GM21786 (cell line): ENCODE measurements around the gene TMEM89.

ENCODE experiments used
- ATAC-seq: cut with Tn5 transposase; IDR thresholded peaks from one replicate; pipeline ENCODE4 v1.9.1; 2021; ENCODE audit not compliant: unreplicated experiment

TMEM89 gene, protein sequence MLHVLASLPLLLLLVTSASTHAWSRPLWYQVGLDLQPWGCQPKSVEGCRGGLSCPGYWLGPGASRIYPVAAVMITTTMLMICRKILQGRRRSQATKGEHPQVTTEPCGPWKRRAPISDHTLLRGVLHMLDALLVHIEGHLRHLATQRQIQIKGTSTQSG

GRCh38 chr3:48621461-48621869 is at the start of gene TMEM89:
Gene TMEM89 (minus strand): TSS chr3:48621769. CDS start chr3:48621756, 13 bp downstream.
- no peak for ATAC-seq

GRCh38 chr3:48664929-48665328 is 43.4 kb upstream of the TMEM89 start:
- no peak for ATAC-seq

- no peak for ATAC-seq
These were observed 42.7 kb upstream of the TMEM89 start for GRCh38 chr3:48664313-48664644.

DNA sequence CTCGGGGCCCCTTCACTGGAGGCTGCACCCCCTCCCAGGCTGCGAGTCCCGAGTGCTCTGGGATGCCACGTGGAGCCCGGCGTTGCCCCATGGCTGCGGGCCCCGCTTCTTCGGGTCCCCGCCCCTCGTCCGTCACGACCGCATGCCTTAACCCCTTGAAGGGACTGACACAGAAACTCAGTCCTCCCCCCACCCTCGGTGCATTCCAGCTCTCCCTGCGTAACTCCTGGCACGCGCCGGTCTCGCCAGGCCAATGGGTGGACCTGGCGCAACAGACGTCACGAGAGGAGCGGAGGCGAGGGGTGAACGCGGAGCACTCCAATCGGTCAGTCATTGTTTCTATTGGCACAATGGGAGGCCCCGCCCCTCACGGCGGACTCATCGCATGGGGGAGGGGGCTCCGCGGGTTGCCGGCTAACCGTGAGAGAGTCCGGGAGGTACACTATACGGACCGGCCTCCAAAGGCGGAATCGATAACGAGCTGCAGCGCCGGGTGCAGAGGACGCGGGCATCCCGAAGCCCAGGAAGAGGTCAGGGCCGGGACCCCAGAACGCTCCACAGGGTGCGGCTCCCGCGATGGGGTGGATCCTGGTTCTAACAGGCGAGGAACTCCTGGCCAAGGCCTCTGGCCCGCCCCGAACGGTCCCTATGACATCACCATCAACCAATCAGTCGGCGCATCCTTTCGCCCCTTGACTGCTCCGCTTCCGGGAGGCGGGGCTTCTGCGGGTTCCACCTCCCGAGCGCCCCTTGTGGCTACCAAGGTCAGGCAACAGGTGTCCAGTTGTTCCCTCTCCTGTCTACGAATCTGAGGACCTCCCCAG is 42.1 kb upstream of the TMEM89 start:
- peak; percentile 87 for ATAC-seq

DNA sequence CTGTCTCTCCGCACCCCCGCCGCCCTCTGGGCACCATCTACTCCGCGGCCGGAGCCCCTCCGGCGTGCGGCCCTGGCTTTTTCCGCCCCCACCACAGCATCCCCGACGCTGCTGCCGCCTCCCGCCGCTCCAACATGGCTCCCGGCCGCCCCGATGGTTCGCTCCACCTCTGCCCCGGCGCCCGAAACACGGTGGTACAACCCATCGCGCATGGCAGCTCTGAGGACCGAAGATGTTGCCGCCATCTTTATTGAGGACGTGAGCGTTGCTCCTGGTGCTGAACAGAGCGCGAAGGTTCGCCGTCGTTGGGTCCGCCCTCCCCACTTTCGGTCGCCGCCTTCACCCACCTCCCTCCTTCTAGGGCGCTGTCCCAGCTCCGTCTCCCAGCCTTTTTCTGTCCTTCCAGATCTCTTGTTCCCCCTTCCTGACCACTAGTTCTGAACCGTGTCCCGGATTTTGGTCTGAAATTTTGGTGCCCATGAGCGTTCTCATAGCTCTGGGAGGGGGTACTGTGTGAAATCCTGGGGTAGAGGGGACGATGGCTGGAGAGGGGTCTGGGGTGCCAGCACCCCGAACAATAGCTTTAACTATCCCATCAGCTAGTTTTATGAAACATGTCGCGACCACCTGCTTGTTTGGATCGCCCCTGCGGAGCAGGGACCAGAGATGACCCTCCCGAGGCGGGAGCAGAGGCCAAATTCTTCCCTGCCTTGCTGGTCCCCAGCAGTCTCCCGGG is 41.4 kb upstream of the TMEM89 start, which contains the start of gene CELSR3:
Gene CELSR3, minus strand, starts transcription at position 134 of the 736 bp plus-strand sequence. CDS start 252 bp downstream, outside the sequence.
- no peak for ATAC-seq

- no peak for ATAC-seq
These were observed 40.7 kb upstream of the TMEM89 start for GRCh38 chr3:48662145-48662752.

- ATAC-seq, result no peak
These were observed 40.1 kb upstream of the TMEM89 start for GRCh38 chr3:48661501-48662144.

DNA sequence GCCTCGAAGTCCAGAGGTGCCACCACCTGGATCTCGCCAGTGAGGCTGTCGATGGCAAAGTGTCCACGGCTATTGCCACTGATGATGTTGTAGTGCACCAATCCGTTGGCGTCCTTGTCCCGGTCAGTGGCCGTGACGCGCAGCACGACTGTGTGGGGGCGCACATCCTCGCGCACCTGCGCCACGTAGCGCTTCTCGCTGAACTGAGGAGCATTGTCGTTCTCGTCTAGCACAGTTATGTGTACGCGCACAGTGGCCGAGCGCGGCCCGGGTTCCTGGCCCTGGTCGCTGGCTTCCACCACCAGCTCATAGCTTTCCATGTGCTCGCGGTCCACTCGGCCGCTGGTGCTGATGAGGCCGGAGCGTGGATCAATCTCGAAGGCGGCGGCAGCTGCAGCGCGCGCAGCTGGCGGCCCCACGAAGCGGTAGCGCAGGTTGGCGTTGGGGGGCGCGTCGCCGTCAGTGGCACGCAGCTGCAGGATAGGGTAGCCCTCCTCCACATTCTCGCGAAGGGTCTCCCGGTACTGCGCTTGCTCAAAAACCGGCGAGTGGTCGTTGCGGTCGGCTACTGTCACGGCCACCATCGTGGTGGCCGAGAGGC is 39.3 kb upstream of the TMEM89 start:
- no peak for ATAC-seq

- ATAC-seq, result no peak
These were observed 35.3 kb upstream of the TMEM89 start for GRCh38 chr3:48656841-48657281.

DNA sequence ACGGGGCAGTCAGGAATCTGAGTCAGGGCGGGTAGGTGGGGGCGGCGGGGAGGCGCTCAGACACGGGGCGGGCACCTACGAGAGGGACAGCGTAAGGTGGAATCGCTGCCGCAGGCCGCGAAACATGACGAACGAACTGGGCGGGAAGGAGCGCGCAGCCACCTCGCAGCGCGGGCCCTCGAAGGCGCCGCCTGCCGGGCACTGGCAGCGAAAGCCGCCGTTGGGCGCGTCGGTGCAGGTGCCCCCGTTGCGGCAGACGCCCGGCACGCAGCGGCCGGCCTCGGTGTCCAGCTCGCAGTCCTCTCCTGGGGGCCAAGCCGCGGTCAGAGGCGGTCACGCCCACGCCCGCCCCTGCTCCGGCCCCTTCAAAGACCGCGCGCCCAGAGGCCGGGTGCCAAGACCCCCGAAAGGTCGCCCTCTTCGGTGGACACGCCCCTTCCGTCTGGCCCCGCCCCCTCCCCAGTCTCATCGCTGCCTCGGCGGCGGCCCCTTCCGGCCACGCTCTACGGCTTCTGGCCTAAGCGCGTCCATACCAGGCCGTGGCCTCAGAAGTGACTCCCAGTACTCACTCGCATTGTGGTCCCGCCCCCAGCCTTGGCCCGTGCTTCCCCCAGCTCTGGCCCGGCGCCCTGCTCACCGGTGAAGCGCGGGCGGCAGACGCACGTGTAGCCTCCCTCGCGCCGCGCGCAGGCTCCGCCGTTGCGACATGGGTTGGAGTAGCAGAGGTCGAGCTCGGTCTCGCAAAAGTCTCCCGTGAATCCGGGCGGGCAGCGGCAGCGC is 34.7 kb upstream of the TMEM89 start:
- no peak for ATAC-seq

GRCh38 chr3:48655606-48656005 is 34.0 kb upstream of the TMEM89 start:
- ATAC-seq, result no peak

GRCh38 chr3:48655063-48655462 is 33.5 kb upstream of the TMEM89 start:
- ATAC-seq, result no peak

DNA sequence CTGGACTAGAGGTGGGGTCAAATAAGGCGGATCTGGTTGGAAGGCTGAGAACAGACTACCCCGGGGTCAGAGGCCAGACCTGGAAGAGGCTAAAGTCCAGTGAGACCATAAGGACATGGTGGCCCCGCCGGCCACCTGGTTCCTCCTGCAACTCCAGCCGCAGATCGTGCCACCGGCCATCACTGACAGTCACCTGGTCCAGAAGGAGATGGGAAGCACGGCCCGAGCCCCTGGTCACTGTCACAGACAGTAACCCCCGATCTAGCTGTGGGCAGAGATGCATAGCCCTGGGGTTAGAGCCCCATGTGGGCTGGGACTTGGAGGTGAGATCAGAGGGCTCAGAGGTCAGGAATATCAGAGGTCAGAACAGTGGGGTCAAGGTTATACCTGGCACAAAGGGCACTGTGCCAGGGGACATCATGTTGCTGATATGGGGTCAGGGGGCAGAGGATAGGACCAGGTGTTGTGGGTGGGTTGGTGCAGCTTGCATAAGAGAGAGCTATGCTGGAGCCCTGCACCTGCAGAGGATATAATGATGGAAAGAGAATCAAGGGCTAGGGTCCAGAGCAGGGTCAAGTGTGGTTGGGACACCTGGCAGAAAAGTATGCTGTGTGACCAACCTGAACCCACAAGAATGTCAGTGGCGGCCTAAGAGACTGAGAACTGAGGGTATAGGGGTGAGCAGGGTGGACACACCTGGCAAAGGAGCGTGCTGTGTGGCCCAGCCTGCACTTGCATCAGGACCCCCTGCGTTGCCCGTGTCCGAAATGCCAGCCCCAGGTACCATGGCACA is 31.6 kb upstream of the TMEM89 start:
- ATAC-seq, result no peak

DNA sequence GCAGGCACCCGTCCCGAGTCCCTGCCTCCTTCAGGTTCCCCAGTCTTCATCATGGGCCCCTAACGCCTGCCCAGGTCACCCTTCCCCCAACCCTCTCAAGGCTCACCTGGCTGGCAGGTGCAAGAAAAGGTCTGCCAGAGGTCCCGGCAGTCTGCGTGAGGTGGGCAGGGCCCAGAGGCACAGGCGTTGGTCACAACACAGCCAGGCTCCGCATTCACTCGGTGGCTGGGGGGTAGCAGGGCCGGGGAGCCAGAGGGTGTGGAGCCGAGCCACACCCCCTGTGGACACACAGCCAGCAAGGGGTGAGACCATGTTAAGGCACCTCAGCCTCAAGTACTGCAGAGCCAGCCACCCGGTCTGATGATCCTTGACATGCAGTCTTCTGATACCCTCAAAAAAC is 30.2 kb upstream of the TMEM89 start:
- no peak for ATAC-seq

DNA sequence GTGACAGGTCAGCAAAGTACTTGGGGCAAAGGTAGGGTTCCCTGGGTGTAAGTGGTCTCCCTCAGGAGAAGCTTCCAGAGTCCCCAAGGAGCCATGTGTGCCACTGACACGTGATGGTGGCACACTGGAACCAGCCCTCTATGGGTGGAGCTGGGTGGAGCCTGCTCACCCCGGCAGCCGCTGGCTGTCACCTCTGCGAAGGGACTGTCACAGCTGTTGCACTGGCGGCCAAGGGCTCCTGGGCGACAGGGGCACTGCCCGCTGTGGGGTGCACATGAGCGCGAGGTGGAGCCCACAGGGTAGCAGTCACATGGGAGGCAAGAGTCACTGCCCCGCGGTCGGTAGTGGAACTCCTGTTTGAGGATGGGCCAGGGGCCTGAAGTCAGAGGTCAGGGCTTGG is 29.2 kb upstream of the TMEM89 start:
- ATAC-seq, result no peak

GRCh38 chr3:48648188-48648850 is 26.8 kb upstream of the TMEM89 start:
- no peak for ATAC-seq

- no peak for ATAC-seq
These were observed 26.1 kb upstream of the TMEM89 start for GRCh38 chr3:48647714-48648113.
